GM19467 (cell line): ENCODE measurements around the gene CDK8.

ENCODE experiments used
- ATAC-seq: cut with Tn5 transposase; IDR thresholded peaks from one replicate; pipeline ENCODE4 v1.9.1; 2021; ENCODE audit warnings: mild to moderate bottlenecking, moderate library complexity; ENCODE audit not compliant: unreplicated experiment

The CDK8 gene

GRCh38 chr13:26379831-26380230 lies 125.9 kb downstream of the CDK8 start:
- ATAC-seq, result no peak

- no peak for ATAC-seq
Observed at GRCh38 chr13:26380930-26381329, 127.0 kb downstream of the CDK8 start.

GRCh38 chr13:26382366-26382765 lies 128.4 kb downstream of the CDK8 start:
- no peak for ATAC-seq

- ATAC-seq, result no peak
Observed at GRCh38 chr13:26382835-26383234, 128.9 kb downstream of the CDK8 start.

- no peak for ATAC-seq
Observed at GRCh38 chr13:26384587-26384986, 130.7 kb downstream of the CDK8 start.

- no peak for ATAC-seq
Observed at GRCh38 chr13:26386026-26386425, 132.1 kb downstream of the CDK8 start.

GRCh38 chr13:26390203-26390602 lies 136.3 kb downstream of the CDK8 start:
- ATAC-seq, result no peak

GRCh38 chr13:26400545-26400944 lies 146.6 kb downstream of the CDK8 start:
- ATAC-seq, result no peak

GRCh38 chr13:26401069-26401468 lies 147.1 kb downstream of the CDK8 start:
- ATAC-seq, result no peak

GRCh38 chr13:26401578-26402021 lies 147.7 kb downstream of the CDK8 start:
- no peak for ATAC-seq

- no peak for ATAC-seq
Observed at GRCh38 chr13:26406791-26407190, 152.9 kb downstream of the CDK8 start.

- ATAC-seq, result no peak
Observed at GRCh38 chr13:26411206-26411605, 157.3 kb downstream of the CDK8 start.

GRCh38 chr13:26412263-26412662 lies 158.3 kb downstream of the CDK8 start:
- no peak for ATAC-seq

GRCh38 chr13:26412936-26413716 lies 159.2 kb downstream of the CDK8 start:
- ATAC-seq, result no peak

- ATAC-seq, result no peak
Observed at GRCh38 chr13:26420282-26420960, 166.5 kb downstream of the CDK8 start.

- no peak for ATAC-seq
Observed at GRCh38 chr13:26422036-26422435, 168.1 kb downstream of the CDK8 start.

GRCh38 chr13:26423629-26424028 lies 169.7 kb downstream of the CDK8 start:
- ATAC-seq, result no peak

GRCh38 chr13:26424181-26424580 lies 170.3 kb downstream of the CDK8 start:
- no peak for ATAC-seq

- no peak for ATAC-seq
Observed at GRCh38 chr13:26425443-26426358, 171.8 kb downstream of the CDK8 start.

- ATAC-seq, result no peak
Observed at GRCh38 chr13:26433776-26434175, 179.8 kb downstream of the CDK8 start.

GRCh38 chr13:26435171-26435570 lies 181.2 kb downstream of the CDK8 start:
- no peak for ATAC-seq
